ENCODE results near the gene SCGB1A1.

SCGB1A1 gene

GRCh38 chr11:62404435-62404834 lies 14.4 kb upstream of the SCGB1A1 start:
- no peaks in the 10 kb centered on the region for H3K27me3 ChIP-seq (ENCODE audit: control insufficient read depth in 1 of 2, insufficient read depth in 2 of 2, low read length in 2 of 2)
- H3K9ac ChIP-seq (ENCODE audit: low read depth in 1 of 2, low read length in 2 of 2) = no peak overlapping the region
- H3K27ac ChIP-seq (ENCODE audit: low read depth, low read length) = no peak overlapping the region
- H3K9me3 ChIP-seq (ENCODE audit: control insufficient read depth in 1 of 2, low read length in 2 of 2) = no peaks in the 10 kb centered on the region
- no peaks in the 10 kb centered on the region for H3K36me3 ChIP-seq (ENCODE audit: control insufficient read depth in 1 of 2, insufficient read depth in 2 of 2, low read length in 2 of 2)
- H3K4me3 ChIP-seq (ENCODE audit: low read depth in 1 of 2, low read length in 2 of 2) = no peak overlapping the region
- H3K4me1 ChIP-seq (ENCODE audit: control insufficient read depth in 1 of 2, insufficient read depth in 2 of 2, low read length in 2 of 2) = peaks cover 15 to 35% of the 10 kb centered on the region in 2 donors

GRCh38 chr11:62404901-62405300 lies 13.9 kb upstream of the SCGB1A1 start:
- H3K27me3 ChIP-seq (ENCODE audit: control insufficient read depth in 1 of 2, insufficient read depth in 2 of 2, low read length in 2 of 2) = no peaks in the 10 kb centered on the region
- H3K4me3 ChIP-seq (ENCODE audit: low read depth in 1 of 2, low read length in 2 of 2) = no peak overlapping the region
- H3K9me3 ChIP-seq (ENCODE audit: control insufficient read depth in 1 of 2, low read length in 2 of 2) = no peaks in the 10 kb centered on the region
- H3K27ac ChIP-seq (ENCODE audit: low read depth, low read length) = no peak overlapping the region
- no peak overlapping the region for H3K9ac ChIP-seq (ENCODE audit: low read depth in 1 of 2, low read length in 2 of 2)
- no peaks in the 10 kb centered on the region for H3K36me3 ChIP-seq (ENCODE audit: control insufficient read depth in 1 of 2, insufficient read depth in 2 of 2, low read length in 2 of 2)
- peaks cover 15 to 31% of the 10 kb centered on the region in 2 donors for H3K4me1 ChIP-seq (ENCODE audit: control insufficient read depth in 1 of 2, insufficient read depth in 2 of 2, low read length in 2 of 2)

GRCh38 chr11:62406034-62406433 lies 12.8 kb upstream of the SCGB1A1 start:
- Histone ChIP-seq H3K27ac (ENCODE audit: low read depth, low read length) (no peak overlapping the region), H3K27me3 (ENCODE audit: control insufficient read depth in 1 of 2, insufficient read depth in 2 of 2, low read length in 2 of 2) (no peaks in the 10 kb centered on the region), H3K36me3 (ENCODE audit: control insufficient read depth in 1 of 2, insufficient read depth in 2 of 2, low read length in 2 of 2) (no peaks in the 10 kb centered on the region), H3K9ac (ENCODE audit: low read depth in 1 of 2, low read length in 2 of 2) (no peak overlapping the region), H3K4me1 (ENCODE audit: control insufficient read depth in 1 of 2, insufficient read depth in 2 of 2, low read length in 2 of 2) (peaks cover 15 to 20% of the 10 kb centered on the region in 2 donors), H3K9me3 (ENCODE audit: control insufficient read depth in 1 of 2, low read length in 2 of 2) (no peaks in the 10 kb centered on the region), H3K4me3 (ENCODE audit: low read depth in 1 of 2, low read length in 2 of 2) (no peak overlapping the region)

GRCh38 chr11:62409831-62410230 lies 9.0 kb upstream of the SCGB1A1 start:
- H3K9me3 ChIP-seq (ENCODE audit: control insufficient read depth in 1 of 2, low read length in 2 of 2) = no peaks in the 10 kb centered on the region
- no peaks in the 10 kb centered on the region for H3K36me3 ChIP-seq (ENCODE audit: control insufficient read depth in 1 of 2, insufficient read depth in 2 of 2, low read length in 2 of 2)
- H3K4me3 ChIP-seq (ENCODE audit: low read depth in 1 of 2, low read length in 2 of 2) = no peak overlapping the region
- H3K27ac ChIP-seq (ENCODE audit: low read depth, low read length) = no peak overlapping the region
- no peaks in the 10 kb centered on the region for H3K27me3 ChIP-seq (ENCODE audit: control insufficient read depth in 1 of 2, insufficient read depth in 2 of 2, low read length in 2 of 2)
- H3K4me1 ChIP-seq (ENCODE audit: control insufficient read depth in 1 of 2, insufficient read depth in 2 of 2, low read length in 2 of 2) = peaks cover 2 to 3% of the 10 kb centered on the region in 2 donors
- no peak overlapping the region for H3K9ac ChIP-seq (ENCODE audit: low read depth in 1 of 2, low read length in 2 of 2)

GRCh38 chr11:62410972-62411371 lies 7.9 kb upstream of the SCGB1A1 start:
- Histone ChIP-seq H3K36me3 (ENCODE audit: control insufficient read depth in 1 of 2, insufficient read depth in 2 of 2, low read length in 2 of 2) (no peaks in the 10 kb centered on the region), H3K9ac (ENCODE audit: low read depth in 1 of 2, low read length in 2 of 2) (no peak overlapping the region), H3K4me1 (ENCODE audit: control insufficient read depth in 1 of 2, insufficient read depth in 2 of 2, low read length in 2 of 2) (no peaks in the 10 kb centered on the region), H3K4me3 (ENCODE audit: low read depth in 1 of 2, low read length in 2 of 2) (no peak overlapping the region), H3K27ac (ENCODE audit: low read depth, low read length) (no peak overlapping the region), H3K9me3 (ENCODE audit: control insufficient read depth in 1 of 2, low read length in 2 of 2) (no peaks in the 10 kb centered on the region), H3K27me3 (ENCODE audit: control insufficient read depth in 1 of 2, insufficient read depth in 2 of 2, low read length in 2 of 2) (no peaks in the 10 kb centered on the region)

GRCh38 chr11:62411524-62411923 lies 7.3 kb upstream of the SCGB1A1 start:
- Histone ChIP-seq H3K27ac (ENCODE audit: low read depth, low read length) (no peak overlapping the region), H3K9me3 (ENCODE audit: control insufficient read depth in 1 of 2, low read length in 2 of 2) (no peaks in the 10 kb centered on the region), H3K4me1 (ENCODE audit: control insufficient read depth in 1 of 2, insufficient read depth in 2 of 2, low read length in 2 of 2) (no peaks in the 10 kb centered on the region), H3K36me3 (ENCODE audit: control insufficient read depth in 1 of 2, insufficient read depth in 2 of 2, low read length in 2 of 2) (no peaks in the 10 kb centered on the region), H3K9ac (ENCODE audit: low read depth in 1 of 2, low read length in 2 of 2) (no peak overlapping the region), H3K27me3 (ENCODE audit: control insufficient read depth in 1 of 2, insufficient read depth in 2 of 2, low read length in 2 of 2) (no peaks in the 10 kb centered on the region), H3K4me3 (ENCODE audit: low read depth in 1 of 2, low read length in 2 of 2) (no peak overlapping the region)

GRCh38 chr11:62413060-62413696 lies 5.7 kb upstream of the SCGB1A1 start:
- Histone ChIP-seq H3K27ac (ENCODE audit: low read depth, low read length) (no peak overlapping the region), H3K9ac (ENCODE audit: low read depth in 1 of 2, low read length in 2 of 2) (no peak overlapping the region), H3K27me3 (ENCODE audit: control insufficient read depth in 1 of 2, insufficient read depth in 2 of 2, low read length in 2 of 2) (no peaks in the 10 kb centered on the region), H3K4me3 (ENCODE audit: low read depth in 1 of 2, low read length in 2 of 2) (no peak overlapping the region), H3K36me3 (ENCODE audit: control insufficient read depth in 1 of 2, insufficient read depth in 2 of 2, low read length in 2 of 2) (no peaks in the 10 kb centered on the region), H3K4me1 (ENCODE audit: control insufficient read depth in 1 of 2, insufficient read depth in 2 of 2, low read length in 2 of 2) (no peaks in the 10 kb centered on the region), H3K9me3 (ENCODE audit: control insufficient read depth in 1 of 2, low read length in 2 of 2) (no peaks in the 10 kb centered on the region)

GRCh38 chr11:62416596-62416995 lies 2.2 kb upstream of the SCGB1A1 start:
- no peak overlapping the region for H3K27ac ChIP-seq (ENCODE audit: low read depth, low read length)
- H3K27me3 ChIP-seq (ENCODE audit: control insufficient read depth in 1 of 2, insufficient read depth in 2 of 2, low read length in 2 of 2) = no peaks in the 10 kb centered on the region
- no peaks in the 10 kb centered on the region for H3K9me3 ChIP-seq (ENCODE audit: control insufficient read depth in 1 of 2, low read length in 2 of 2)
- H3K9ac ChIP-seq (ENCODE audit: low read depth in 1 of 2, low read length in 2 of 2) = no peak overlapping the region
- H3K4me1 ChIP-seq (ENCODE audit: control insufficient read depth in 1 of 2, insufficient read depth in 2 of 2, low read length in 2 of 2) = no peaks in the 10 kb centered on the region
- no peak overlapping the region for H3K4me3 ChIP-seq (ENCODE audit: low read depth in 1 of 2, low read length in 2 of 2)
- no peaks in the 10 kb centered on the region for H3K36me3 ChIP-seq (ENCODE audit: control insufficient read depth in 1 of 2, insufficient read depth in 2 of 2, low read length in 2 of 2)

GRCh38 chr11:62418136-62418535 lies 697 bp upstream of the SCGB1A1 start:
- H3K27ac ChIP-seq (ENCODE audit: low read depth, low read length) = no peak overlapping the region
- no peaks in the 10 kb centered on the region for H3K36me3 ChIP-seq (ENCODE audit: control insufficient read depth in 1 of 2, insufficient read depth in 2 of 2, low read length in 2 of 2)

GRCh38 chr11:62419314-62419929 lies 589 bp downstream of the SCGB1A1 start:
- Histone ChIP-seq H3K9ac (ENCODE audit: low read depth in 1 of 2, low read length in 2 of 2) (no peak overlapping the region), H3K27ac (ENCODE audit: low read depth, low read length) (no peak overlapping the region), H3K4me3 (ENCODE audit: low read depth in 1 of 2, low read length in 2 of 2) (no peak overlapping the region), H3K36me3 (ENCODE audit: control insufficient read depth in 1 of 2, insufficient read depth in 2 of 2, low read length in 2 of 2) (no peaks in the 10 kb centered on the region), H3K9me3 (ENCODE audit: control insufficient read depth in 1 of 2, low read length in 2 of 2) (no peaks in the 10 kb centered on the region), H3K27me3 (ENCODE audit: control insufficient read depth in 1 of 2, insufficient read depth in 2 of 2, low read length in 2 of 2) (no peaks in the 10 kb centered on the region), H3K4me1 (ENCODE audit: control insufficient read depth in 1 of 2, insufficient read depth in 2 of 2, low read length in 2 of 2) (no peaks in the 10 kb centered on the region)

More at GRCh38 chr11:62418136-62418535, 697 bp upstream of the SCGB1A1 start:
- Histone ChIP-seq H3K27me3 (ENCODE audit: control insufficient read depth in 1 of 2, insufficient read depth in 2 of 2, low read length in 2 of 2) (no peaks in the 10 kb centered on the region), H3K4me3 (ENCODE audit: low read depth in 1 of 2, low read length in 2 of 2) (no peak overlapping the region), H3K4me1 (ENCODE audit: control insufficient read depth in 1 of 2, insufficient read depth in 2 of 2, low read length in 2 of 2) (no peaks in the 10 kb centered on the region), H3K9me3 (ENCODE audit: control insufficient read depth in 1 of 2, low read length in 2 of 2) (no peaks in the 10 kb centered on the region), H3K9ac (ENCODE audit: low read depth in 1 of 2, low read length in 2 of 2) (no peak overlapping the region)
